Activated CD8-positive, alpha-beta T cell treated with anti-CD3 and anti-CD28 coated beads, Interleukin-2, amount 10 ng/mL, durations not matched to agents 7 days and 5 days (primary cell): ENCODE results near the gene CCHCR1. TPM values are rescaled to one million over a fixed set of nuclear protein-coding genes. Genes with fewer than 3 reads are reported as not detected.

Experiments
- ATAC-seq: fragments of 150-1000 bp; cut with Tn5 transposase; one replicate; pipeline ENCODE4 v1.10.0; 2021; ENCODE audit warnings: moderate library complexity
- CTCF ChIA-PET: fragments of 350-600 bp; sonication (Branson Sonifier 250); formaldehyde crosslinking; loops from one replicate; lab custom pipeline; 2021; ENCODE audit warnings: antibody characterized with exemption; lab: Charles Lee
- POLR2A ChIA-PET: fragments of 350-600 bp; sonication (Branson Sonifier 250); formaldehyde crosslinking; loops from one replicate; lab custom pipeline; 2021; ENCODE audit warnings: antibody characterized with exemption; lab: Charles Lee
- DNase-seq: peaks from one replicate; pipeline ENCODE4 v3.0.0-alpha.2; 2020
- H3K27ac Mint-ChIP-seq: one replicate; pipeline ENCODE4 v1.8.0; 2021; ENCODE audit warnings: mild to moderate bottlenecking, mixed read lengths
- H3K27me3 Mint-ChIP-seq: one replicate; pipeline ENCODE4 v1.8.0; 2021; ENCODE audit warnings: low read depth, mixed read lengths
- H3K36me3 Mint-ChIP-seq: one replicate; pipeline ENCODE4 v1.8.0; 2021; ENCODE audit warnings: low read depth, mixed read lengths
- H3K4me1 Mint-ChIP-seq: one replicate; pipeline ENCODE4 v1.8.0; 2021; ENCODE audit warnings: low read depth, mixed read lengths
- H3K4me3 Mint-ChIP-seq: one replicate; pipeline ENCODE4 v1.8.0; 2021; ENCODE audit warnings: mild to moderate bottlenecking, mixed read lengths
- H3K9me3 Mint-ChIP-seq: one replicate; pipeline ENCODE4 v1.8.0; 2022; ENCODE audit warnings: mixed read lengths; ENCODE audit not compliant: insufficient read depth
- total RNA-seq, 2 experiments: library from RNA; stranded (reverse); gene quantifications; one replicate each; pipeline ENCODE4 v1.2.3, GENCODE V29; 2021

CCHCR1 gene
- total RNA-seq, 2 experiments from 2014 or later = 36.5 to 41.9 TPM

GRCh38 chr6:31114541-31114878 lies 43.1 kb downstream of the CCHCR1 start, which contains the start of gene PSORS1C1:
Gene PSORS1C1, plus strand, starts transcription at chr6:31114800. Its CDS starts 14,833 bp downstream, at chr6:31129633.
- H3K36me3 Mint-ChIP-seq = no peaks in the 10 kb centered on the region
- CTCF ChIA-PET = no interaction called here
- peaks cover 18% of the 10 kb centered on the region for H3K27me3 Mint-ChIP-seq
- no peaks in the 10 kb centered on the region for H3K4me1 Mint-ChIP-seq
- POLR2A ChIA-PET = no interaction called here
- H3K4me3 Mint-ChIP-seq = no peak within 1 kb of the TSS
- no peaks in the 10 kb centered on the region for H3K9me3 Mint-ChIP-seq
- no peak for ATAC-seq
- H3K27ac Mint-ChIP-seq = no peak within 1 kb of the TSS
- DNase-seq = no peak

- H3K9me3 Mint-ChIP-seq = no peaks in the 10 kb centered on the region
- POLR2A ChIA-PET = no interaction called here
- ATAC-seq (no peak), DNase-seq (no peak)
- CTCF ChIA-PET = interaction anchor here (0.9 to 1.8 kb wide), 3 partner anchors 8 to 198 kb away, joined by 3 to 5 read pairs (median 3); no protein-coding TSS in a partner anchor
- H3K27me3 Mint-ChIP-seq = peaks cover 18% of the 10 kb centered on the region
- no peak overlapping the region for H3K27ac Mint-ChIP-seq
- H3K4me3 Mint-ChIP-seq = no peak overlapping the region
- H3K4me1 Mint-ChIP-seq = no peaks in the 10 kb centered on the region
- no peaks in the 10 kb centered on the region for H3K36me3 Mint-ChIP-seq
Observed at GRCh38 chr6:31113861-31114540, 43.6 kb downstream of the CCHCR1 start.

- ChIA-PET CTCF (interaction anchor here (1.8 kb wide), 1 partner anchor 25 kb away, joined by 5 read pairs; no protein-coding TSS in a partner anchor), POLR2A (no interaction called here)
- no peak for ATAC-seq
- H3K4me3 Mint-ChIP-seq = no peak within 1 kb of the TSS
- H3K9me3 Mint-ChIP-seq = no peaks in the 10 kb centered on the region
- no peaks in the 10 kb centered on the region for H3K4me1 Mint-ChIP-seq
- DNase-seq = no peak
- no peaks in the 10 kb centered on the region for H3K36me3 Mint-ChIP-seq
- H3K27me3 Mint-ChIP-seq = peaks cover 15% of the 10 kb centered on the region
- no peak within 1 kb of the TSS for H3K27ac Mint-ChIP-seq
Observed at GRCh38 chr6:31112478-31112877, 45.1 kb downstream of the CCHCR1 start, which contains the start of gene C6orf15. Gene C6orf15, minus strand, starts transcription at chr6:31112575. Its CDS starts 20 bp downstream, at chr6:31112555.

- ATAC-seq (no peak), DNase-seq (no peak)
- CTCF ChIA-PET = no interaction called here
- H3K36me3 Mint-ChIP-seq = no peaks in the 10 kb centered on the region
- no peaks in the 10 kb centered on the region for H3K9me3 Mint-ChIP-seq
- no peak overlapping the region for H3K27ac Mint-ChIP-seq
- H3K4me3 Mint-ChIP-seq = no peak overlapping the region
- POLR2A ChIA-PET = no interaction called here
- no peaks in the 10 kb centered on the region for H3K4me1 Mint-ChIP-seq
- peaks cover 15% of the 10 kb centered on the region for H3K27me3 Mint-ChIP-seq
Observed at GRCh38 chr6:31111712-31112111, 45.9 kb downstream of the CCHCR1 start.

- POLR2A ChIA-PET = no interaction called here
- Mint-ChIP-seq H3K27ac (no peak overlapping the region), H3K4me3 (no peak overlapping the region), H3K27me3 (peaks cover 15% of the 10 kb centered on the region), H3K9me3 (no peaks in the 10 kb centered on the region), H3K4me1 (no peaks in the 10 kb centered on the region), H3K36me3 (no peaks in the 10 kb centered on the region)
- DNase-seq (no peak), ATAC-seq (no peak)
- CTCF ChIA-PET = no interaction called here
Observed at GRCh38 chr6:31110825-31111582, 46.6 kb downstream of the CCHCR1 start.

- ATAC-seq = no peak
- H3K9me3 Mint-ChIP-seq = no peaks in the 10 kb centered on the region
- POLR2A ChIA-PET = no interaction called here
- no peak overlapping the region for H3K4me3 Mint-ChIP-seq
- H3K27ac Mint-ChIP-seq = no peak overlapping the region
- H3K27me3 Mint-ChIP-seq = peaks cover 9% of the 10 kb centered on the region
- CTCF ChIA-PET = no interaction called here
- H3K4me1 Mint-ChIP-seq = no peaks in the 10 kb centered on the region
- no peak for DNase-seq
- H3K36me3 Mint-ChIP-seq = no peaks in the 10 kb centered on the region
Observed at GRCh38 chr6:31107052-31107451, 50.5 kb downstream of the CCHCR1 start.

- CTCF ChIA-PET = interaction anchor here (0.7 to 2.4 kb wide), 9 partner anchors 10 to 275 kb away, joined by 3 to 10 read pairs (median 3); no protein-coding TSS in a partner anchor
- Mint-ChIP-seq H3K9me3 (no peaks in the 10 kb centered on the region), H3K4me1 (no peaks in the 10 kb centered on the region), H3K36me3 (no peaks in the 10 kb centered on the region), H3K4me3 (no peak overlapping the region), H3K27me3 (peaks cover 8% of the 10 kb centered on the region), H3K27ac (no peak overlapping the region)
- DNase-seq (no peak), ATAC-seq (no peak)
- POLR2A ChIA-PET = no interaction called here
Observed at GRCh38 chr6:31103136-31103535, 54.5 kb downstream of the CCHCR1 start.

GRCh38 chr6:31098449-31098938 lies 59.1 kb downstream of the CCHCR1 start:
- no peak for DNase-seq
- peaks cover 10% of the 10 kb centered on the region for H3K27me3 Mint-ChIP-seq

GRCh38 chr6:31096656-31097055 lies 60.9 kb downstream of the CCHCR1 start:
- CTCF ChIA-PET = interaction anchor here (2.2 to 3.5 kb wide), 2 partner anchors 9 to 17 kb away, joined by 7 to 17 read pairs; no protein-coding TSS in a partner anchor
- H3K27ac Mint-ChIP-seq = no peak overlapping the region

More at GRCh38 chr6:31098449-31098938, 59.1 kb downstream of the CCHCR1 start:
- Mint-ChIP-seq H3K36me3 (no peaks in the 10 kb centered on the region), H3K27ac (no peak overlapping the region), H3K4me3 (no peak overlapping the region), H3K9me3 (no peaks in the 10 kb centered on the region), H3K4me1 (peaks cover 16% of the 10 kb centered on the region)
- ChIA-PET POLR2A (no interaction called here), CTCF (interaction anchor here (3.5 kb wide), 1 partner anchor 11 kb away, joined by 17 read pairs; no protein-coding TSS in a partner anchor)
- ATAC-seq = no peak

GRCh38 chr6:31096215-31096614 lies 61.4 kb downstream of the CCHCR1 start:
- Mint-ChIP-seq H3K36me3 (no peaks in the 10 kb centered on the region), H3K27me3 (peaks cover 10% of the 10 kb centered on the region), H3K4me1 (peaks cover 16% of the 10 kb centered on the region), H3K9me3 (no peaks in the 10 kb centered on the region), H3K27ac (no peak overlapping the region), H3K4me3 (no peak overlapping the region)
- DNase-seq (no peak), ATAC-seq (no peak)
- ChIA-PET CTCF (interaction anchor here (2.2 to 3.5 kb wide), 2 partner anchors 9 to 16 kb away, joined by 7 to 17 read pairs; no protein-coding TSS in a partner anchor), POLR2A (no interaction called here)

More at GRCh38 chr6:31096656-31097055, 60.9 kb downstream of the CCHCR1 start:
- DNase-seq (no peak), ATAC-seq (no peak)
- H3K4me3 Mint-ChIP-seq = no peak overlapping the region
- peaks cover 16% of the 10 kb centered on the region for H3K4me1 Mint-ChIP-seq
- POLR2A ChIA-PET = no interaction called here
- H3K36me3 Mint-ChIP-seq = no peaks in the 10 kb centered on the region
- no peaks in the 10 kb centered on the region for H3K9me3 Mint-ChIP-seq
- peaks cover 10% of the 10 kb centered on the region for H3K27me3 Mint-ChIP-seq

- Mint-ChIP-seq H3K36me3 (no peaks in the 10 kb centered on the region), H3K9me3 (no peaks in the 10 kb centered on the region), H3K4me3 (no peak overlapping the region), H3K27ac (peak overlapping the region; percentile 85), H3K27me3 (peaks cover 3% of the 10 kb centered on the region), H3K4me1 (peaks cover 16% of the 10 kb centered on the region)
- ChIA-PET POLR2A (interaction anchor here (0.6 to 1.4 kb wide), 3 partner anchors 14 to 566 kb away, joined by 3 to 4 read pairs (median 3); no protein-coding TSS in a partner anchor), CTCF (interaction anchor here (1.2 to 2.4 kb wide), 4 partner anchors 8 to 272 kb away, joined by 3 to 11 read pairs (median 8); no protein-coding TSS in a partner anchor)
- DNase-seq = peak; percentile 49
- peak; percentile 73 for ATAC-seq
Observed at GRCh38 chr6:31094389-31094881, 63.2 kb downstream of the CCHCR1 start.
